ENCODE results near the gene PM20D1.

- TF ChIP-seq POLR2A (IDR thresholded peaks at IDR 0.05) (no peak), EP300 (IDR thresholded peaks at IDR 0.05) (no peak)
- TF ChIP-seq, protein P1, sequence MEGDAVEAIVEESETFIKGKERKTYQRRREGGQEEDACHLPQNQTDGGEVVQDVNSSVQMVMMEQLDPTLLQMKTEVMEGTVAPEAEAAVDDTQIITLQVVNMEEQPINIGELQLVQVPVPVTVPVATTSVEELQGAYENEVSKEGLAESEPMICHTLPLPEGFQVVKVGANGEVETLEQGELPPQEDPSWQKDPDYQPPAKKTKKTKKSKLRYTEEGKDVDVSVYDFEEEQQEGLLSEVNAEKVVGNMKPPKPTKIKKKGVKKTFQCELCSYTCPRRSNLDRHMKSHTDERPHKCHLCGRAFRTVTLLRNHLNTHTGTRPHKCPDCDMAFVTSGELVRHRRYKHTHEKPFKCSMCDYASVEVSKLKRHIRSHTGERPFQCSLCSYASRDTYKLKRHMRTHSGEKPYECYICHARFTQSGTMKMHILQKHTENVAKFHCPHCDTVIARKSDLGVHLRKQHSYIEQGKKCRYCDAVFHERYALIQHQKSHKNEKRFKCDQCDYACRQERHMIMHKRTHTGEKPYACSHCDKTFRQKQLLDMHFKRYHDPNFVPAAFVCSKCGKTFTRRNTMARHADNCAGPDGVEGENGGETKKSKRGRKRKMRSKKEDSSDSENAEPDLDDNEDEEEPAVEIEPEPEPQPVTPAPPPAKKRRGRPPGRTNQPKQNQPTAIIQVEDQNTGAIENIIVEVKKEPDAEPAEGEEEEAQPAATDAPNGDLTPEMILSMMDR (IDR thresholded peaks at IDR 0.05) = no peak
These were observed 39.3 kb downstream of the PM20D1 start for GRCh38 chr1:205810448-205811157.
